ENCODE data around the gene CEP41.

The CEP41 gene

DNA sequence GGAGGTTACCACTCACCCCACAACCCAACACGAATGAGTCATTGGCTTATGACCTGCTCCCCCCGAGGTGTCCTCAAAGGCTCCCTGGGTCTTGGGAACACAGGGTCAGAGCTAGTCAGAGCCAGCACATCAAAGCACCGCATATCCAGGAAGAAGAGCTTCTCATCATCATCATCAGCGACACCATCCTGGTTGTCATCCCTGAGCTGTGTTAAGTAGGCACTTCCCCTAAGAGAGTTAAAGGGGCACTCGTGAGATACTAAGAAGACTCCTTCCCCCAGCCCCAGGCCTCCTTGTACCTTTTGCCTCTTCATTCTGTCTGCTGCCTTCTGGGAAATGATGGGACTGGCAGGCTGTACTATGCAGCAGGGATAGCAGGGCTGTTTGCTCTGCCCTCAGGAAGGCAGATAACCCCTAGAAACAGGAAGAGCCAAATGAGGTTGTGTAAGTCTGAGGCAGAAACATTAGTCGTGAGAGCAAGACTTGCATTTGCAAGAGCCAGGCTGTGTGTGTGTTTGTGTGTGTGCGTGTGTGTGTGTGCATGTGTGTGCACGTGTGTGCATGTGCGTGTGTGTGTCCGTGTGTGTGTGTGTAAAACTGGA lies 71.6 kb downstream of the CEP41 start:
- no peak for DNase-seq (ENCODE audit: low spot score)

DNA sequence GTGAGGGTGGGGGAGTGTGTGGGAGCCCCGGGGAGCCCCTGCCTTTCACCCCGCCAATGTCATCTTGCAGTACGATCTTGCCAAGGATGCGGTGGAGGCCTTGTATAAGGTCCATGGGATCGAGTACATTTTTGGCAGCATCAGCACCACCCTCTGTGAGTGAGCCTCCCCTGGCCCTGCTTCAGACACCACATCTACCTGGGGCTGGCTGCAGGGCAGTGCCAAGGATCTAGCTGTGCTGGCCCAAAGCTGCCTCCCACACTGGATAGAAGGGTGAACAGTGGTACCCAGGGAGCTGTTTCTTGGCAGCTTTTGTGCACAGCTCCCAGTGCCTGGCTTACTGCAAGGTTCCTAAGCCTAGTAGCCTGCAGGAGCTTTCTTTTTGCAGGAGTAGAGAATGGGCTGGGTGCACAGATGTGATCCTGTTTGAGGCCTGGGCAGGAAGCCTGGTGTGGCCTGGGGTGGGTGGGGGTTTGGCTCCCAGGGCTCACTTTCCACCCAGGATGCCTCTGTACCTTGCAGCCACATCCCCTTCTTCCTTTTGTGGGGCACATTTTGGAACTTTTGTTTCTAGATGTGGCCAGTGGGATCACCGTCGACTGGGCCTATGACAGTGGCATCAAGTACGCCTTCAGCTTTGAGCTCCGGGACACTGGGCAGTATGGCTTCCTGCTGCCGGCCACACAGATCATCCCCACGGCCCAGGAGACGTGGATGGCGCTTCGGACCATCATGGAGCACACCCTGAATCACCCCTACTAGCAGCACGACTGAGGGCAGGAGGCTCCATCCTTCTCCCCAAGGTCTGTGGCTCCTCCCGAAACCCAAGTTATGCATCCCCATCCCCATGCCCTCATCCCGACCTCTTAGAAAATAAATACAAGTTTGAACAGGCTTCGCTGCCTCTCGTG lies 72.7 kb downstream of the CEP41 start:
- no peak for DNase-seq (ENCODE audit: low spot score)

- DNase-seq (ENCODE audit: low spot score) = no peak
Measured at GRCh38 chr7:130367088-130367755, 73.6 kb downstream of the CEP41 start.

- peak; percentile 24 for DNase-seq (ENCODE audit: low spot score)
Measured at GRCh38 chr7:130366564-130366963, 74.3 kb downstream of the CEP41 start.

DNA sequence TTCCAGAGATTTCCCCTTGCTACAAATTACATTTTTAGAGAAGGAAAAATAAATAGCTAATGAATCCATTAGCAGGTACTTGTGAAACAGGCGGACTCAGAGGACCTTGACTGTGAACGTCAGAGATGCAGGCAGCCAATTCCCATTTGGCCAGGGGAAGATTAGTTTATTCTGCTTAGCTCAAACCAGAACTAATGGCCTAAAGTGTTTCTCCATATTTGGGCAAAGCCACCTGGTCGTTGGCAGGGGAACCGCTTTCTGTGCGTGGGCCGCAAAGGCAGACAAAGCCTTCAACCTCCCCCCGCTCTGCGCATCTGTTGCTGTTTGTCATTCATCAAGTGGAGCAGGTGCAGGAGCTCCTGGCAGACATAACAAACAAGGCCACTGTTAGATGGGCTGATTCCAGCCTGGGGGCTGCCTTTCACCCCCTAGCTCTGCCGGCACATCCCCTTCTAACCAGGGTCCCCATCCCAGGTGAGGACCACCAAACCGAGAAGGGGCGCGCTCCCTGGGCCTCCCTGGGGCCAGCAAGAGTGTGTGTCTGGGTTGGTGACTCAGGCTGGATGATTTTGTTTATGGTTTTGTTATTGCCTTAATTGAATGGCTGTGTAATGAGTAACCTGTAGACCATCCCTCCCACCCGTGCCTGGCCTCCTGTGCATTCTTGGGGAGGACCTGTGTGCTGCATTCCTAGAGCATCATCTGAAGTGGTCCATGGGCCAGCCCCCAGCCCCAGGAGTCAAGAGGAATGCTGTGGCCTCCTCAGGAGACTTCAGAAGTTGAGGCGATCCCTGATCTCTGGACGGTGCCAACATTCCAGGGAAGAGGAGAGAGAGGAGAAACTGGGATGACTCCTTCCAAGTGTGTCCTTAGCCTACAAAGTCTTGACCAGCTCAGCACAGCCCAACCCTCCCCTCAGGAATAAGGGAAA lies 75.0 kb downstream of the CEP41 start:
- DNase-seq (ENCODE audit: low spot score) = peak; percentile 50

DNA sequence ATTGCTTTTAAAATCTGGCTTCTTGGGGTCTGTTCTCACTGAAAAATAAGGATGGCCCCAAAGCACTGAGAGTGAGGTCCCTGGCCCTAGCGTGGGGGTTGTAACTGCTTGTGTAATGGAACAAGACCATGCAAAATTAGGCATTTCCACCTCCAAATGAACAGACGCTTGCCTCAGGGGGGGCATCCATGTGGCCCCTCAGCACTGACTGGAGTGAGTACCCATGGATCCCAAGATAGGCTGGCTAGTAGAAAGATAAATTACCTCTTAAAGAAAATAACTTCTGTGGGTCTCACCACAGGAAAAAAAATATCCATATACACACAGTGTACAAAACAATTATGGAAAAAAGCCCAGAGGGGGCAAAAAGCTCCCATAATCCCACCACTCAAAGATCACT lies 75.7 kb downstream of the CEP41 start:
- no peak for DNase-seq (ENCODE audit: low spot score)

DNA sequence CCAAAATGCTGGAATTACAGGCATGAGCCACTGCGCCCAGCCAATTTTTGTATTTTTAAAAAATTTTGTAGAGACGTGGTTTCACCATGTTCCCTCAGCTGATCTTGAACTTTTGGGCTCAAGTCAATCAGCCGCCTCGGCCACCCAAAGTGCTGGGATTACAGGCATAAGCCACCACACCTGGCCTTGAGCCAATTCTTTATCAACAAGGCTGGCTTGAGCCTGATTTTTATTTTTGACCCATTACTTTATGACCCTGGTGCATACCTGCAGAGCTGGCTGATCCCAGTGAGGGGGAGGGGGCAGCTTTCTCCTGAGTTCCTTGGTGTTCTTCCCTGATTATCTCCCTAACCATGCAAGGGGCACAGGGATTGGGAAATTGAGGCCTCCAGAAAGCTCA lies 76.4 kb downstream of the CEP41 start:
- DNase-seq (ENCODE audit: low spot score) = peak; percentile 9

DNA sequence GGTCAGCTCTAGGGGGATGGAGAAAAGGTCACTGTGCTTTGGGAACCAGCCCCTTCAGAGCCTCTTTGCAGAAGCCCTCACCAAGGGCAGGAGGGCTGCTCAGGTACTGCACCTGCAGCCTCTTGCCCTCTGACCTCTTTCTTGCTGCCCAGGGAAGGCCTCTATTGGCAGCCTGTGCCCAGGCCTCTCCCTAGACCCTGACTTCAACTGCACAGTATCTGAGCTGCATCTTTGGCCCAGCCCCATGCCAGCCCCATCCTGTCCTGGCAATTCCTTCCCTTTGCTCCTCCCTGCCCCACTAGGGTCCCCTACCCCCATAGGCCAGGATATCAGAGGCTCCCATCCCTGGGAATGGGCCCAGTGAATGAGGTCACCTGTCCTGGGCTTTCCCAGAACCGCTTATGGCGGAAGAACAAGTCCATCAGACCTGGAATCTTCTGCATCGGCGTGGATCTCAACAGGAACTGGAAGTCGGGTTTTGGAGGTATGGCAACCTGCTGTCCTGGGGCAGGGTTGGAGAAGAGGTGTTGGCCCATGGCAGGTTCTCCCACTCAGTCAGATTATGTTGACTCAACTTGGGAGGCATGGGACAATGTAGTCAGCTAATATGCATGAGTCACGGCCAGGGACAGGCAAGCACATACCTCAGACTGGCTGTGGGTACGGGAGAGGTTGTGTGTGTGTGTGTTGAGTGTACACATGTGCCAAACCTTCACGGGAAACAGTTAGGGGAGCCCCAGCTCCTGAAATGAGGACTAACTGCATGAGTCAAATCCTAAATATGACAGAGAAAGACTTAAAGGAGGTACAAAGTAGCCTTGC lies 77.6 kb downstream of the CEP41 start:
- peak; percentile 64 for DNase-seq (ENCODE audit: low spot score)

DNA sequence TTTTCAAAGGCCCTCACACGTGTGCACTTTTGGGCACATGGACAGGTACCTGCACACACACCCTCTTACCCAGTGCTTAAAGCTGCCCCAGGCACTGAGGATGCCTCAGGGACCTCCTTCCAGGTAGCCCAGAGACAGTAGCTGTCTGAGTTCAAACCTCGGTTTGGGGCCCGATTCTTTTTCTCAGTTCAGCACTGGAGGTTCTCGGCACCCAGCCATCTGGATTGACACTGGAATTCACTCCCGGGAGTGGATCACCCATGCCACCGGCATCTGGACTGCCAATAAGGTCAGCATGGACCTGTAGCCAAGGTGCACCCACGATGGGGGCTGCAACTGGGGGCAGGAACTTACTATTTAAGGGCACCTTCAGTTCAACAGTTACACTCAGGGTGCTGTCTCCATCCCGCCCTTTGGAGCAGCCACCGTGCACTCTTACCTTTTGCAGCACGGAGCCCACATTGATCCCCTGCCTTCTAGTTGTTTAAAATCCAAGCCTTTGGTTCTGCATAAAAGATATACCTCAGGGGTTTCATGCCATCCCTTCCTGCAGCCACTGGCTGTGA lies 78.5 kb downstream of the CEP41 start:
- DNase-seq (ENCODE audit: low spot score) = no peak

- DNase-seq (ENCODE audit: low spot score) = no peak
Measured at GRCh38 chr7:130361681-130362080, 79.1 kb downstream of the CEP41 start.

GRCh38 chr7:130360518-130360917 lies 80.3 kb downstream of the CEP41 start:
- DNase-seq (ENCODE audit: low spot score) = no peak

GRCh38 chr7:130359276-130359857 lies 81.4 kb downstream of the CEP41 start:
- DNase-seq (ENCODE audit: low spot score) = no peak

- DNase-seq (ENCODE audit: low spot score) = no peak
Measured at GRCh38 chr7:130358471-130358870, 82.3 kb downstream of the CEP41 start.

DNA sequence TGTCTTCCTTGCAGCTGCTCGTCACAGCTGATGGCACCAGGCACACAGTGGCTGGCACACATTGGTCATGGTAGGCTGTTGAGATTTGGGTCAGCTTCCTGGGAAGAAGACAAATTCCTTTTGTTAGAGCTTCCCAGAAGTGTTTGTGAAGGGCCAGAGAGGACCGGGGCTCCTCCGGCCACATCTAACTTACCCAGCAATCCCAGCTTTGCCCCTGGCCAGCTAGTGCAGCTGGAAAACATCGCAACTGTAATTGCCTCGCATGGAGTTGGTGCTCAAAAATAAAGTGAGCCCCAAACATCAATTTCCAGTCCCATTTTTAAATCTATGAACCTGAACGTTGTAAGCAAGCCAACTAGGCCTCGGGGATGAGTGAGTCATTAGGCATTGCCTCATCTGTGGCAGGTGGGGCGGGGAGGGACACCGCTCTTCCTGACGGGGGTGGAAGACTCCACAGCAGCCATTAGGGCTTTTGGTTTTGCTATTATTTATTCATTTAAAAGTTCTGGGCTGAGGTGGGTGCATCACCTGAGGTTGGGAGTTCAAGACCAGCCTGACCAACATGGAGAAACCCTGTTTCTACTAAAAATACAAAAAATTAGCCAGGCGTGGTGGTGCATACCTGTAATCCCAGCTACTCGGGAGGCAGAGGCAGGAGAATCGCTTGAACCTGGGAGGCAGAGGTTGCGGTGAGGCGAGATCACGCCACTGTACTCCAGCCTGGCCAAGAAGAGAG lies 83.8 kb downstream of the CEP41 start:
- DNase-seq (ENCODE audit: low spot score) = peak; percentile 73

DNA sequence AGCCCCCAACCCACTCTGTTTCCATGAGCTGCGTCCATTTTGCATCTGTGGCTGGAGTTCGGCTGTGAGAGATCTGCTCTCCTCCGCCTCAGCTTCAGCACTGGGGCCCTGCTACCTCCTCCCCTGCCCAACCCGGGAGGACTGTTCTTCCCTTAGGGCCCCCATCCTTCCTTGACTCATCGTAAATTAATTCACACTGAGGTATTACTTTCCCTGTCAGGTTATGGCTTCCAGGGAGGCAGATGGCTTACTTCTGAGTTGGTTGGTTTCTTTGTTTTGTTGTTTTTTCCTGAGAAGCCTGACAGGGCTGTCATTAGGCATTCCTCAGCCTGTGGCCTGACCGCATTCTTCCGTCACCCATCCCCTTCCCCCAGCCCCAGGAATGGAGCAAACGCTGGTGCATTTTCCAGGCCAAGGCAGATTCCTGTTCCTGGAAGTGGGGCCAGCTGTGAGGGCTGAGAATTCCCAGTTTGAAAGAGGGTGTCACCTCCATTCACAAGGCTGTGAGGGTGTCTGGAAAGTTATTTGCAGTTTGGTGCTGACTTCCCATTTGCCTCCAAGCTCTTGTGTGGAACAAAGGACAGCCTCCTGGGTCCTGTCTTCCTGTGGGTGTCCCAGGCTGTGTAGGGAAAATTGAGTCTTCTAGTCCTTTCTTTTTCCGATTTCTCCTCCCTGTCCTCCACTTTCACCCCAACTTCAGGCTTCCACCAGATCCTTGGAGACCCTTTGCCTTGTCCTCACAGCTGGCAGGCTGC lies 84.5 kb downstream of the CEP41 start:
- peak; percentile 60 for DNase-seq (ENCODE audit: low spot score)

GRCh38 chr7:130353196-130353595 lies 87.6 kb downstream of the CEP41 start:
- no peak for DNase-seq (ENCODE audit: low spot score)

DNA sequence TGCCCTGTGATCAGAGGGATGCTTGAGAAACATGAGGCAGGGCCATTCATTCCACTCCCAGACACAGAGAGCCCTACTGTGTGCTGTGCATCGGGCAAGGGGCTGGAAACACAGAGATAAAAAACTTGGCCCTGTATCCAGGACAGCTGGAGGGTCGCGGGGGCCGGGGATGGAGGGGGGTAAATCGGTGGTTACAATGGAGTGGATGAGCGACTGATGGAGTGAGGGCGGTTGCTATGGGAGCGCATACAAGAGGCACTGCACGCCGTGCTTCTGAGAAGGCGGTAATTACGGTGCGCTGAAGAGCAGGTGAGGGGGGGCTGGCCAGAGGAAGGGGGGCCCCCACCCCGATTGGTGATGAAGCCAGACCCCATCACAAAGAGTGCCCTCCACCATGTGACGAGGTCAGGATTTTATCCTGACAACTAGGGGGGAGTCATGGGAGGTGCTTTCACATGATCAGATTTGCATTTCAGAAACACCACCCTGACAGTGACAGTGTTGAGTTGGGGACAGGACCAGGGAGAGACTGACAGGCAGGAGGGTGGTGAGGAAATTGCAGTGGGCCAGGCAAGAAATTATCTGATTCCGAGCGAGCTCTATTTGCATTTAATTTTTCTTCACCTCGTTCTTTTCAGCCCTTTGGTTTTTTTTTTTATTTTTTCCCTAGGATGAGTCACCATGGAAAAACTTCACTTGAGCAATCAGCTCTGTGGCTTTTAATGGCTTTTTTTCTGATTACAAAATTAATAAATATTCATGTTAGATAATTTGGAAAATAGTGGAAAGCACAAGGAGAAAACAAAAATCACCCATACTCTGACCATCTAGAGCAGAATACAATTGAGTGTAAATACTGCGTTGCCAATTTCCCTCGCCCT lies 88.4 kb downstream of the CEP41 start:
- DNase-seq (ENCODE audit: low spot score) = peak; percentile 36

DNA sequence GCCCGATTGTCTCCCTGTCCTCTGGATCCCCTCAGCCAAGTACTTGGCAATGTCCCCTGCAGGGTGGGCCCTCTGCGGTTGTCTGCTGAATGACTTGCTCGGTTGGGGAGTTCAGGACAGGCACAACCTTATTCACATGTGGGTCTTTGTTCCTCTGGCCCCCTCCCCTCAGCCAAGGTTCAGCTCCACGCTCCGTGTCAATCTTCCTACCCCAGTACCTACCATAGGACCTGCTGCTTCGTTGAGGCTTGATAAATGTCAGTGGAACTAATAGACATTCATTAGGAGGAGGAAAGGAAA lies 89.1 kb downstream of the CEP41 start:
- DNase-seq (ENCODE audit: low spot score) = no peak
